Measurements from ENCODE around the gene STK36. TPM values are rescaled to one million over a fixed set of nuclear protein-coding genes. Genes with fewer than 3 reads are reported as not detected.
"Not testable (repeated sequence)": the region's sequence is repeated elsewhere in the genome, so short reads cannot be mapped to it uniquely, and the experiment has no call there.

STK36 gene
- total RNA-seq, 1 experiment from 2014 or later: 20.7 TPM

DNA sequence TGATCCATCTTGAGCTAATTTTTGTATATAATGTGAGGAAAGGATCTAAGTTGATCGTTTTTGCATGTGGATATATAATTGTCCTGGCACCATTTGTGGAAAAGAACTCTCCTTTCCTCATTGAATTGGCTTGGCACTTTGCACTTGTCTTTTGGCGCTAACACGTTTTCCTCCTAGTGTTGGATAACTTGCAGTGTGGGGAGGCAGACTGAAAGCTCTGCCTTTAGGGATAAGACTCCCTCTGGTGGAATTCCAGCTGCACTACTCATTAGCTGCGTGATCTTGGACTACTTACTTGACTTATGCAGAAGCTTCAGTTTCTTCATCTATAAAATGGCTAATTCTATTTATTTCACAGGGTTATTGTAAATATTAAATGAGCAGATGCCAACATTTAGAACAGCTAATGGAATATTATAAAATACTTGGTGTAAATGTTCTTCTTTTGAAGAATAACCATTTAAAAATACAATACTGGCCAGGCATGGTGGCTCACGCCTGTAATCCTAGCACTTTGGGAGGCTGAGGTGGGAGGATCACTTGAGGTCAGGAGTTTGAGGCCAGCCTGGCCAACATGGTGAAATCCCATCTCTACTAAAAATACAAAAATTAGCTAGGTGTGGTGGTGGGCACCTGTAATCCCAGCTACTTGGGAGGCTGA lies 15.6 kb downstream of the STK36 start:
- intact Hi-C loops (cut with micrococcal nuclease): loop anchor here (1.0 to 2.0 kb wide), 3 partner anchors 29 to 281 kb away; no protein-coding TSS in a partner anchor
- DNase-seq (ENCODE audit: unreplicated experiment): peak; percentile 83
- not testable (repeated sequence) for H3K27ac Mint-ChIP-seq (ENCODE audit: low read depth, unreplicated experiment); H3K27me3 Mint-ChIP-seq (ENCODE audit: insufficient read depth, unreplicated experiment); H3K4me1 Mint-ChIP-seq (ENCODE audit: insufficient read depth, unreplicated experiment); H3K9me3 Mint-ChIP-seq (ENCODE audit: unreplicated experiment); BruUV-seq (replicated peaks); H3K4me3 Mint-ChIP-seq (ENCODE audit: unreplicated experiment)
- peaks cover 24% of the 10 kb centered on the region for H3K36me3 Mint-ChIP-seq (ENCODE audit: insufficient read depth, unreplicated experiment)
- ChIA-PET POLR2A (interaction anchor here (0.7 to 2.4 kb wide), 5 partner anchors 15 to 400 kb away, joined by 3 to 18 read pairs (median 3); partner anchors contain the start of genes BCS1L, RNF25, STK36 and ZNF142), CTCF (interaction anchor here (0.5 to 3.4 kb wide), 31 partner anchors 8 to 824 kb away, joined by 3 to 44 read pairs (median 4); partner anchors contain the start of genes BCS1L, RNF25, STK36 and TTLL4)
- TF ChIP-seq, protein P1, sequence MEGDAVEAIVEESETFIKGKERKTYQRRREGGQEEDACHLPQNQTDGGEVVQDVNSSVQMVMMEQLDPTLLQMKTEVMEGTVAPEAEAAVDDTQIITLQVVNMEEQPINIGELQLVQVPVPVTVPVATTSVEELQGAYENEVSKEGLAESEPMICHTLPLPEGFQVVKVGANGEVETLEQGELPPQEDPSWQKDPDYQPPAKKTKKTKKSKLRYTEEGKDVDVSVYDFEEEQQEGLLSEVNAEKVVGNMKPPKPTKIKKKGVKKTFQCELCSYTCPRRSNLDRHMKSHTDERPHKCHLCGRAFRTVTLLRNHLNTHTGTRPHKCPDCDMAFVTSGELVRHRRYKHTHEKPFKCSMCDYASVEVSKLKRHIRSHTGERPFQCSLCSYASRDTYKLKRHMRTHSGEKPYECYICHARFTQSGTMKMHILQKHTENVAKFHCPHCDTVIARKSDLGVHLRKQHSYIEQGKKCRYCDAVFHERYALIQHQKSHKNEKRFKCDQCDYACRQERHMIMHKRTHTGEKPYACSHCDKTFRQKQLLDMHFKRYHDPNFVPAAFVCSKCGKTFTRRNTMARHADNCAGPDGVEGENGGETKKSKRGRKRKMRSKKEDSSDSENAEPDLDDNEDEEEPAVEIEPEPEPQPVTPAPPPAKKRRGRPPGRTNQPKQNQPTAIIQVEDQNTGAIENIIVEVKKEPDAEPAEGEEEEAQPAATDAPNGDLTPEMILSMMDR (IDR thresholded peaks at IDR 0.05; ENCODE audit: unreplicated experiment): peak; percentile 63

DNA sequence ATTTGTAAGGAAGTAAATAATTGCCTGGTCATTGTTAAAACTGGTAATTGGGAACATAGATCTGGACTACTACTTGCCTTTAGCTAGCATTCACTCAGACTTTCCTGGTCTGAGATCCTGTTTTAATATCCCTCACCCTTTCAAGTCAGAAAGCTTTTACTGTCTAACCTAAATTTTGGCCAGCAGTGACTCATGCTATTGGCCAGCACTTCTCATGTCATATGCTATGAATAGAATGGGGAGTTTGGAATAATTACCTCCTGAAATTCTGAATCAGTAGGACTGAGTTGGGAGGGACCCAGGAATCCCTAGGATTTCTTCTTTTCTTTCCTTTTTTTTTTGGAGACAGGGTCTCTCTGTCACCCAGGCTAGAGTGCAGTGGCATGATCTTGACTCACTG lies 19.3 kb downstream of the STK36 start:
- H3K36me3 Mint-ChIP-seq (ENCODE audit: insufficient read depth, unreplicated experiment): peaks cover 24% of the 10 kb centered on the region
- H3K27ac Mint-ChIP-seq (ENCODE audit: low read depth, unreplicated experiment): no peak overlapping the region
- H3K9me3 Mint-ChIP-seq (ENCODE audit: unreplicated experiment): no peaks in the 10 kb centered on the region
- intact Hi-C loops (cut with micrococcal nuclease): no loop called here
- POLR2A ChIA-PET: interaction anchor here (0.9 kb wide), 1 partner anchor 20 kb away, joined by 3 read pairs; the partner anchor contains the start of gene RNF25
- CTCF ChIA-PET: interaction anchor here (0.6 to 1.6 kb wide), 4 partner anchors 10 to 390 kb away, joined by 3 to 9 read pairs (median 4); partner anchors contain the start of genes RNF25 and STK36
- no peak for DNase-seq (ENCODE audit: unreplicated experiment)
- no peaks in the 10 kb centered on the region for H3K27me3 Mint-ChIP-seq (ENCODE audit: insufficient read depth, unreplicated experiment)
- peaks cover 6% of the 10 kb centered on the region for H3K4me1 Mint-ChIP-seq (ENCODE audit: insufficient read depth, unreplicated experiment)
- no TSS peak for BruUV-seq (replicated peaks)
- TF ChIP-seq, protein P1 (IDR thresholded peaks at IDR 0.05; ENCODE audit: unreplicated experiment): no peak
- no peak overlapping the region for H3K4me3 Mint-ChIP-seq (ENCODE audit: unreplicated experiment)

DNA sequence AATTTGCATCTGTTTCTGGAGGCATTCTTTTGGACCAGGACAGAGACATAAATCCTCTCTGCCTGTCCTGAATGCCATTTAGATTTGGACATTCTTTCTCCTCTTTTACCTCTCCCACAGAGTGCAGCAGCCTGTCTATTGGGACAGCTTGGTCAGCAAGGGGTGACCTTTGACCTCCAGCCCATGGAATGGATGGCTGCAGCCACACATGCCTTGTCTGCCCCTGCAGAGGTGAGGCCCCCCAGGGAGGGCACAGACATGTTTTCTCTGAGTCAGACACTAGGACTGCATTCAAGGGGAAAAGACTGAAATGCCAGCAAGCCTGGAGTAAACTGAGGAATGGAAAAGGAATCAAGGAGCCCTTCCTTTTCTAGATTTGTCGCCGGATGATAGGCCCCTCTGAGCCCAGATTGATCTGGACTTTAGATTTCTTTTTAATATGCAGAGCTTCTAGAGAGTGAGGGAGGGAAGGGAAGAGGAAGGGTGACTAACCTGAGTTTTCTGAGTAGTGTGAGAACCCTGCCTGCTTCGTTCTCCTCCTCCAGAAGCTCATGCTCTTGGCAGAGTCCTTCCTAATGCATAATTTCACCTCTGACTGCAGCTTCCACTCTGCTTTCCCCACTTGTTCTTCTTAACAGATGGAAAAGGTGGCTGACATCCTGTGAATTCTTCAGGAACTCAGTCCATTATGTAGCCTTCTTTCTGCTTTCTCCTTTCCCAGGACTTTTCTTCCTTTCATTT lies 22.7 kb downstream of the STK36 start:
- DNase-seq (ENCODE audit: unreplicated experiment): no peak
- intact Hi-C loops (cut with micrococcal nuclease): no loop called here
- Mint-ChIP-seq H3K36me3 (ENCODE audit: insufficient read depth, unreplicated experiment) (peaks cover 23% of the 10 kb centered on the region), H3K4me3 (ENCODE audit: unreplicated experiment) (no peak overlapping the region), H3K9me3 (ENCODE audit: unreplicated experiment) (no peaks in the 10 kb centered on the region), H3K27me3 (ENCODE audit: insufficient read depth, unreplicated experiment) (no peaks in the 10 kb centered on the region), H3K27ac (ENCODE audit: low read depth, unreplicated experiment) (no peak overlapping the region), H3K4me1 (ENCODE audit: insufficient read depth, unreplicated experiment) (no peaks in the 10 kb centered on the region)
- TF ChIP-seq, protein P1 (IDR thresholded peaks at IDR 0.05; ENCODE audit: unreplicated experiment): no peak
- POLR2A ChIA-PET: interaction anchor here (0.6 to 1.5 kb wide), 2 partner anchors 16 to 558 kb away, joined by 3 read pairs; partner anchors contain the start of genes TTLL4 and TUBA4B
- BruUV-seq (replicated peaks): no TSS peak
- CTCF ChIA-PET: interaction anchor here (0.6 to 1.1 kb wide), 3 partner anchors 8 to 184 kb away, joined by 3 to 4 read pairs (median 3); no protein-coding TSS in a partner anchor

DNA sequence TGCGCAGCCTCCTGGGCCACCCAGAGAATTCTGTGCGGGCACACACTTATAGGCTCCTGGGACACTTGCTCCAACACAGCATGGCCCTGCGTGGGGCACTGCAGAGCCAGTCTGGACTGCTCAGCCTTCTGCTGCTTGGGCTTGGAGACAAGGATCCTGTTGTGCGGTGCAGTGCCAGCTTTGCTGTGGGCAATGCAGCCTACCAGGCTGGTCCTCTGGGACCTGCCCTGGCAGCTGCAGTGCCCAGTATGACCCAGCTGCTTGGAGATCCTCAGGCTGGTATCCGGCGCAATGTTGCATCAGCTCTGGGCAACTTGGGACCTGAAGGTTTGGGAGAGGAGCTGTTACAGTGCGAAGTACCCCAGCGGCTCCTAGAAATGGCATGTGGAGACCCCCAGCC lies 27.0 kb downstream of the STK36 start:
- ChIA-PET POLR2A (no interaction called here), CTCF (interaction anchor here (0.7 to 3.0 kb wide), 4 partner anchors 11 to 143 kb away, joined by 3 to 16 read pairs (median 4); partner anchors contain the start of gene TTLL4)
- no peaks in the 10 kb centered on the region for H3K9me3 Mint-ChIP-seq (ENCODE audit: unreplicated experiment)
- intact Hi-C loops (cut with micrococcal nuclease): no loop called here
- no peak overlapping the region for H3K27ac Mint-ChIP-seq (ENCODE audit: low read depth, unreplicated experiment)
- no TSS peak for BruUV-seq (replicated peaks)
- no peaks in the 10 kb centered on the region for H3K4me1 Mint-ChIP-seq (ENCODE audit: insufficient read depth, unreplicated experiment)
- peaks cover 21% of the 10 kb centered on the region for H3K36me3 Mint-ChIP-seq (ENCODE audit: insufficient read depth, unreplicated experiment)
- TF ChIP-seq, protein P1 (IDR thresholded peaks at IDR 0.05; ENCODE audit: unreplicated experiment): no peak
- H3K4me3 Mint-ChIP-seq (ENCODE audit: unreplicated experiment): no peak overlapping the region
- no peaks in the 10 kb centered on the region for H3K27me3 Mint-ChIP-seq (ENCODE audit: insufficient read depth, unreplicated experiment)
- no peak for DNase-seq (ENCODE audit: unreplicated experiment)

Measured in MCF 10A (cell line).